Measurements from ENCODE around the gene PRSS58. TPM values are rescaled to one million over a fixed set of nuclear protein-coding genes. Genes with fewer than 3 reads are reported as not detected.

Gene PRSS58
- total and polyA plus RNA-seq, 9 of the 15 experiments (the other 6 are each of a cell fraction or from before 2014, with no cell fraction given): not detected

GRCh38 chr7:142301299-142301698, 43.4 kb upstream of the PRSS58 start (continued):
- no peak for TF ChIP-seq ZNF445 (CRISPR knock-in tag; IDR thresholded peaks at IDR 0.05; ENCODE audit: low read depth)
- TF ChIP-seq SRSF1 (IDR thresholded peaks at IDR 0.05; ENCODE audit: low read depth, low read length): no peak

- Histone ChIP-seq H4K20me1 (replicated peaks; ENCODE audit: control insufficient read depth, insufficient read depth, low read length) (no peaks in the 10 kb centered on the region), H3K27me3 (ENCODE audit: control insufficient read depth in 2 of 2, insufficient read depth in 2 of 2, low read length in 2 of 2) (no peaks in the 10 kb centered on the region), H3K4me3 (no peak overlapping the region), H3K9me1 (ENCODE audit: control insufficient read depth, insufficient read depth, low read length) (no peaks in the 10 kb centered on the region), H3K9me3 (replicated peaks; ENCODE audit: control insufficient read depth, insufficient read depth, low read depth, low read length) (no peaks in the 10 kb centered on the region), H2AFZ (ENCODE audit: low read depth, low read length) (no peak overlapping the region), H3K79me2 (ENCODE audit: control insufficient read depth, insufficient read depth, low read length) (no peaks in the 10 kb centered on the region), H3K27ac (ENCODE audit: extremely low read depth, low read depth, low read length) (no peak overlapping the region), H3K4me2 (ENCODE audit: insufficient read depth, low read length) (no peak overlapping the region), H3K36me3 (ENCODE audit: control insufficient read depth, insufficient read depth, low read length) (no peaks in the 10 kb centered on the region), H3K9ac (ENCODE audit: insufficient read depth in 1 of 2, low read depth in 2 of 2, low read length in 2 of 2) (no peak overlapping the region), H3K4me1 (replicated peaks in 1 of 2; ENCODE audit: control insufficient read depth in 2 of 2, insufficient read depth in 2 of 2, low read length in 2 of 2) (no peaks in the 10 kb centered on the region)
- ChIA-PET CTCF (ENCODE audit: low intra/inter-chr PET ratio) (no interaction called here), POLR2A (interaction anchor here (0.6 kb wide), 1 partner anchor 101 kb away, joined by 3 read pairs; no protein-coding TSS in a partner anchor)
- peak; percentile 49 for FAIRE-seq
- intact Hi-C loops (cut with micrococcal nuclease): no loop called here
- BruUV-seq (replicated peaks): no TSS peak
- peak; percentile 38 to 61 (median 48) for DNase-seq (ENCODE audit: extremely low read depth in 1 of 4, low spot score in 3 of 4)
- TF ChIP-seq FOXJ2 (tag; IDR thresholded peaks at IDR 0.05): no peak
- TF ChIP-seq CTCF (IDR thresholded peaks at IDR 0.05 in 2 of 3, conservative IDR thresholded peaks at IDR 0.05 in 1 of 3; ENCODE audit: insufficient read depth in 2 of 3, low read depth in 1 of 3, low read length in 3 of 3): peak; percentile 43 to 74 (median 50); a peak in 5 of 6 replicates
- peak; percentile 65 for TF ChIP-seq CTCFL (IDR thresholded peaks at IDR 0.05; ENCODE audit: borderline replicate concordance, insufficient read depth, low read depth, low read length, poor library complexity, severe bottlenecking)
- ATAC-seq: peak; percentile 86
- WGBS (ENCODE audit: insufficient coverage, low coverage, missing lambda C conversion rate): 0% methylated on average over 3 of the region's 3 CpGs
- in situ Hi-C loops (cut with MboI): no loop called here
These were observed 42.8 kb upstream of the PRSS58 start for GRCh38 chr7:142300689-142301088.
